ENCODE results near the gene BPHL.
"Not testable (repeated sequence)": the region's sequence is repeated elsewhere in the genome, so short reads cannot be mapped to it uniquely, and the experiment has no call there.

Gene BPHL

DNA sequence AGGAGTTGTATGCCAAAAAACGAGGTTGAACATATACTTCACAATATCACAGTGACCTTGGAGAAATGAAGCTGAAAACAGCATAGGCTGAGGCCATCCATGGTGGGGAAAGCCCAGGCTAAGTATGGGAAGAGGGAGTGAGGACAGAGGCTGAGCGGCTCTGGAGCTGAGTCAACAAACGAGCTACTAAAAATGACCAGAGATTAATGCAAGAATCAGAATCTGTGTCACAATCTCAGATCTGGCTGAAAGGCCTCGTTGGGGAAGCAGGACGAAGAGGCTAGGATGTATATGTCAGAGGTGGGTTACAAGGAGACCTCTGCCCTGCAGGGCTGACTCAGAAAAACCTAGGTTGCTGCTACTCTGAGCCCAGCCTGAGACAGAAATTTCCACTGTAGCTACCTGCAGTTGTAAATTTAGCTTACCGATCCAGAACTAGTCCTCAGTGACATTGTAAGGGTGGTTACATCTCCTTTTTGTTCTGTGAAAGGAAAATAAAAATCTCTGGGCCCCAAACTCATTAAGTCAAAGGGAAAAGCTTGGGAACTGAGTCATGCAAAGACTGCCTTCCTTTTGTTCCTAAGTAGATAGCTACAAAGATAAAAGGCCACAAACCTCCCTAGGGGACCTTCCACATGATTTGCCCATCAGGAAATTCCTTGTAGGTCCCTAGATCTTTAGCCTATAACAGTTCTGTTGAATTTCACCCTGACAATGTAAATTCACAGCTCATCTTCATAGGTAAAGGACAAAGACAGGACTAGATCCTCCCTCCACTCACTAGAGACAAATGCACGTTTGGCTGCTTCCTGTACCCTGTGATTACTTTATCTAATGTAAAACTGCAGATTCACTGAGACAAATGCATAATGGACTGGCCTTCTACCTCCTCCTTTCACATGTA lies 47.4 kb downstream of the BPHL start:
- TF ChIP-seq, protein P1, sequence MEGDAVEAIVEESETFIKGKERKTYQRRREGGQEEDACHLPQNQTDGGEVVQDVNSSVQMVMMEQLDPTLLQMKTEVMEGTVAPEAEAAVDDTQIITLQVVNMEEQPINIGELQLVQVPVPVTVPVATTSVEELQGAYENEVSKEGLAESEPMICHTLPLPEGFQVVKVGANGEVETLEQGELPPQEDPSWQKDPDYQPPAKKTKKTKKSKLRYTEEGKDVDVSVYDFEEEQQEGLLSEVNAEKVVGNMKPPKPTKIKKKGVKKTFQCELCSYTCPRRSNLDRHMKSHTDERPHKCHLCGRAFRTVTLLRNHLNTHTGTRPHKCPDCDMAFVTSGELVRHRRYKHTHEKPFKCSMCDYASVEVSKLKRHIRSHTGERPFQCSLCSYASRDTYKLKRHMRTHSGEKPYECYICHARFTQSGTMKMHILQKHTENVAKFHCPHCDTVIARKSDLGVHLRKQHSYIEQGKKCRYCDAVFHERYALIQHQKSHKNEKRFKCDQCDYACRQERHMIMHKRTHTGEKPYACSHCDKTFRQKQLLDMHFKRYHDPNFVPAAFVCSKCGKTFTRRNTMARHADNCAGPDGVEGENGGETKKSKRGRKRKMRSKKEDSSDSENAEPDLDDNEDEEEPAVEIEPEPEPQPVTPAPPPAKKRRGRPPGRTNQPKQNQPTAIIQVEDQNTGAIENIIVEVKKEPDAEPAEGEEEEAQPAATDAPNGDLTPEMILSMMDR (conservative IDR thresholded peaks at IDR 0.05; ENCODE audit: low read length), result no peak
- H3K4me3 ChIP-seq (ENCODE audit: low read length), result no peak overlapping the region
- peak; percentile 41 for DNase-seq (ENCODE audit: low read depth)

- H3K4me3 ChIP-seq (ENCODE audit: low read length); DNase-seq (ENCODE audit: low read depth): not testable (repeated sequence)
Observed at GRCh38 chr6:3166535-3167225, 48.2 kb downstream of the BPHL start.

DNA sequence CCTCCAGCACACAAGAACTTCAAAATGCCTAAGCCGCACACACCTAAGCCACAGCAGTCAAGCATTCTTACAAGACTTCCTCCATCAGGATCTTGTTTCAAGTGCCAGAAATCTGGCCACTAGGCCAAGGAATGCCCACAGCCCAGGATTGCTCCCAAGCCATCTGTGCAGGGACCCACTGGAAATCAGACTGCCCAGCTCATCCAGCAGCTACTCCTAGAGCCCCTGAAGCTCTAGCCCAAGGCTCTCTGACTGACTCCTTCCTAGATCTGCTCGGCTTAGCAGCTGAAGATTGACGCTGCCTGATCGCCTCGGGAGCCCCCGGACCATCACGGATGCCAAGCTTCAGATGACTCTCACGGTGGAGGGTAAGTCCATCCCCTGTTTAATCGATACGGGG lies 49.5 kb downstream of the BPHL start:
- not testable (repeated sequence) for DNase-seq (ENCODE audit: low read depth); H3K4me3 ChIP-seq (ENCODE audit: low read length)

DNA sequence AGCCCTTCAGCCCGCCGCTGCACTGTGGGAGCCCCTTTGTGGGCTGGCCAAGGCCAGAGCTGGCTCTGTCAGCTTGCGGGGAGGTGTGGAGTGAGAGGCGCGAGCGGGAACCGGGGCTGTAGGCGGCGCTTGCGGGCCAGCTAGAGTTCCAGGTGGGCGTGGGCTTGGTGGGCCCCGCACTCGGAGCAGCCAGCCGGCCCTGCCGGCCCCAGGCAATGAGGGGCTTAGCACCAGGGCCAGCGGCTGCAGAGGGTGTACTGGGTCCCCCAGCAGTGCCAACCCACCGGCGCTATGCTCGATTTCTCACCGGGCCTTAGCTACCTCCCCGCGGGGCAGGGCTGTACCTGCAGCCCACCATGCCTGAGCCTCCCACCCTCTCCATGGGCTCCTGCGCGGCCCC lies 52.2 kb downstream of the BPHL start:
- H3K4me3 ChIP-seq (ENCODE audit: low read length); DNase-seq (ENCODE audit: low read depth): not testable (repeated sequence)

DNA sequence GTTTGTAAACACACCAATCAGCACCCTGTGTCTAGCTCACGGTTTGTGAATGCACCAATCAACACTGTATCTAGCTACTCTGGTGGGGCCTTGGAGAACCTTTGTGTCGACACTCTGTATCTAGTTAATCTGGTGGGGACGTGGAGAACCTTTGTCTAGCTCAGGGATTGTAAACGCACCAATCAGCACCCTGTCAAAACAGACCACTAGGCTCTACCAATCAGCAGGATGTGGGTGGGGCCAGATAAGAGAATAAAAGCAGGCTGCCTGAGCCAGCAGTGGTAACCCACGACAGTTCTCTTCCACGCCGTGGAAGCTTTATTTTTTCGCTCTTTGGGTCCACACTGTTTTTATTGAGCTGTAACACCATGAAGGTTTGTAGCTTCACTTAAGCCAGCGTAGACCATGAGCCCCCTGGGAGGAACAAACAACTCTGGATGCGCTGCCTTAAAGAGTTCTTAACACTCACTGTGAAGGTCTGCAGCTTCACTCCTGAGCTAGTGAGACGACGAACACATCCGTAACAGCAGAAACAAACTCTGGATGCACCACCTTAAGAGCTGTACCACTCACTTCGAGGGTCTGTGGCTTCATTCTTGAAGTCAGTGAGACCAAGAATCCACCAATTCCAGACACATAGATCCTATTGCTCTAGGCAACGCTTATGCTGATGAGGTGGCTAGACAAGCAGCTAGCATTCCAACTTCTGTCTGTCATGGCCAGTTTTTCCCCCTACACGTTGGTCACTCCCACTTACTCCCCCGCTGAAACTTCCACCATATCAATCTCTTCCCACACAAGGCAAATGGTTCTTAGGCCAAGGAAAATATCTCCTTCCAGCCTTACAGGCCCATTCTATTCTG lies 53.0 kb downstream of the BPHL start:
- DNase-seq (ENCODE audit: low read depth); H3K4me3 ChIP-seq (ENCODE audit: low read length): not testable (repeated sequence)

- not testable (repeated sequence) for DNase-seq (ENCODE audit: low read depth); H3K4me3 ChIP-seq (ENCODE audit: low read length)
Observed at GRCh38 chr6:3172789-3173188, 54.3 kb downstream of the BPHL start.

- not testable (repeated sequence) for H3K4me3 ChIP-seq (ENCODE audit: low read length); DNase-seq (ENCODE audit: low read depth)
Observed at GRCh38 chr6:3173636-3174089, 55.2 kb downstream of the BPHL start.

DNA sequence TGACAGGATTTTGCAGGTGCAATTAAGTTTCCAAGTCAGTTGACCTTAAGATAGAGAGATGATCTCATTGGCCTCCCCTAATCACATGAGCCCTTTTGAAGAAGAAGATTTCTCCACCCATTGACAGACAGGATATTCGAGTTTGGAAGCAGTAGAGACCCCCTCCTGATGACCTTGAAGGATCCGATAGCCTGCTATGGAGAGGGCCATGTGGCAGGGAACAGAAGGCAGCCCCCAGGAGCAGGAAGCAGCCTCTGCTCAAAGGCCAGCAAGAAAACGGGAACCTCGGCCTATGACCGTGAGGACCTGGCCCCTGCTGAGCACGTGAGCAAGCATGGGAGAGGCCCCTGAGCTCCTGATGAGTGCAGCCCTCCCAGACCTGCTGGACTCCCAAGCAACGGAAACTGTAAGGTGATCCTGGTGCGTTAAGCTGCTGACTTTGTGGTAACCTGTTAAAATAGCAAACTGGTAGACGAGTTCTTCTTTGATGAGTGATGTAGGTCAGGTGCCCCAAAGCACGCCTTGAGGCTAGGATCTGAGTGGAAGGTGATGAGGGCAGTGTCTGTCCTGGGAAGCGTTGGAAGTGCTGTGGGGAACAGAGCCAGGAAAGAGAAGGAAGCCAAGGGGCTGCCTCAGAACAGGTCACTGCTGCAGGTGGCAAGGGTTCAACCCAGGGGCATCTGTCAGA lies 57.3 kb downstream of the BPHL start:
- TF ChIP-seq, protein P1 (conservative IDR thresholded peaks at IDR 0.05; ENCODE audit: low read length), result no peak
- no peak for DNase-seq (ENCODE audit: low read depth)
- no peak overlapping the region for H3K4me3 ChIP-seq (ENCODE audit: low read length)

- H3K4me3 ChIP-seq (ENCODE audit: low read length), result no peak overlapping the region
- peak; percentile 78 for DNase-seq (ENCODE audit: low read depth)
- TF ChIP-seq, protein P1 (conservative IDR thresholded peaks at IDR 0.05; ENCODE audit: low read length), result no peak
Observed at GRCh38 chr6:3176562-3177355, 58.2 kb downstream of the BPHL start.

DNA sequence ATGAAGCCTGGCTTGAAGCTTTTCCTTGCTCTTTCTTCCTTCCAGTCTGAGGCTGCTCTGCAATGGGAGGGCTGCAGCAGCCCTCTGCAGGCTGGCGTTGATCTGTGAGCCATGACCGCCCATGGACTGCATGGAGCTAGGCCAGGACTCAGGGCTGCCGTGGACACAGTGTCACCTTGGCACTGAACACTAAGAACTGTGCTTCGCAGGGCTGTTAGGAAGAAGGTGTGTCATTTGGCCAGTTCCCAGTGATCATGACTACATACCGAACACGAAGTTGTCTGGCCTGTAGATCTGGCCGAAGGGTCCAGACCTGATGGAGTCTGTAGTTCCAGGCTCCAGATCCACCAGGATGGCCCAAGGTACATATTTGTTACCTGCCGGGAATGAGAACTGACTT lies 60.2 kb downstream of the BPHL start:
- H3K4me3 ChIP-seq (ENCODE audit: low read length); DNase-seq (ENCODE audit: low read depth): not testable (repeated sequence)

- peak overlapping the region; percentile 51 for H3K4me3 ChIP-seq (ENCODE audit: low read length)
- not testable (repeated sequence) for DNase-seq (ENCODE audit: low read depth)
Observed at GRCh38 chr6:3179945-3180344, 61.4 kb downstream of the BPHL start.

All from AG10803 (cell line).